NCI-H82 treated with DMSO at 0.1 percent for 48 hours (cell line): ENCODE data around the gene SCGB2A2.
A peak's percentile ranks its signal among the peaks of the same experiment; 100 is the strongest.

Experiments used
- DNase-seq: peaks from one replicate; lab custom pipeline; 2025; ENCODE audit not compliant: unreplicated experiment; lab: John Stamatoyannopoulos, UW

Gene SCGB2A2

DNA sequence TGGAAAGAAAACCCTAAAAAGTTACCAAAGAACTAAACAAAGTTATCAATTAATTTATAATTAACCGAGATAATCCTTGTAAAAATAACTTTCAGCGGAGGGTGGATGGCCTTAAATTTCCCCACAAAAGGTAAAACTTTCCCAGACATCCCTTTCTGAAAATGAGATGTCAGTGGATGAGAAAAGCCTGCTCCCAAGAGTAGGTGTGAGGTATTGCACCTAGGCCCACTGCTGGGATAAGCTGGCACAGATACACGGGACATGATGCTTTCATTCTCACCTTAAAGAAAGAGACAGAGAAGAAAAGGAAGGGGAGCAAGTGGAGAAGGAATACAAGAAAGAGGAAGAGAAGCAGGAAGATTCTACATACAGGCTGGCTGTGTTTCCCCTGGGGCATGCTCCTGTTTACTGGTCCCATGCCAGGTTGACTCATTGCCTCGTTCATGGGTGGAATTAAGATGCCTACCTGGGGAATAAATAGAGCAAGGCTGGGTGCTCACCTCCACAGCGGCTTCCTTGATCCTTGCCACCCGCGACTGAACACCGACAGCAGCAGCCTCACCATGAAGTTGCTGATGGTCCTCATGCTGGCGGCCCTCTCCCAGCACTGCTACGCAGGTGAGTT, at the start of gene SCGB2A2:
SCGB2A2 (plus strand) TSS at position 505 of the 625 bp plus-strand sequence; CDS start at position 564, 59 bp downstream.
- DNase-seq: no peak

DNA sequence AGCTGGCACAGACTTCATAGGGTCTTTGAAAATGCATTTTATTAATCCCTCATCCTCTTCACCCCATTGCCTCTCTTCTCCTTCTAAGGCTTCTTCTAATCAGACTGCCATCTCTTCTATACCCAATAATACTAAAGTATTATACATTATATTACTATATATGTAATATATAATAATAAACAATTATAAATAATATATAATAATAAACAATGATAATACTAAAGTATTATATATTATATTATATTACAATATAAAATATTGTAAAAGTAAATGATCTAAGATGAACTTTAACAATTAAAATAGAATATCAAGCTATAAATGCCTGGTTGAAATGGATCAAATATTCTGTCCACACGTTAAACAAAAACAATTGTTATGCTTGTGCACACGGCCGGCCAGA, 48.5 kb upstream of the SCGB2A2 start:
- no peak for DNase-seq

DNA sequence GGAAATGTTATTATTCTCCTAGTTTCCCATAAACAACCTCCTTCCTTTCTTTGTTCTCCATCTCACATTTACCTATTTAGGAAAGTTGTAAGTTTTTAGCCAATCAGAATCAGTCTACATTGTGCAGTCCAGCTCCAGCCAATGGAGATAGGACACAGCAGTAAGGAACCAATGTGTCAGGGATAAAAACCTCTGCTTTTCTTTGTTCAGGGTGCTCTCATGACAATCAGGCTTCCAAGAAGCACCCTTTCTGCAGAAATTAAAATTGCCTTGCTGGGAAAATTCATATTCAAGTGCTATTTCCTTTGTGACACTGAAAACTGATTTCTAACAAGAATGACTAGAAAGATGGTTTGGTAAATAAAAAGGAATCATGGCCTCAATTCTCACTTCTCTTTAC, 46.9 kb upstream of the SCGB2A2 start:
- DNase-seq: no peak

DNA sequence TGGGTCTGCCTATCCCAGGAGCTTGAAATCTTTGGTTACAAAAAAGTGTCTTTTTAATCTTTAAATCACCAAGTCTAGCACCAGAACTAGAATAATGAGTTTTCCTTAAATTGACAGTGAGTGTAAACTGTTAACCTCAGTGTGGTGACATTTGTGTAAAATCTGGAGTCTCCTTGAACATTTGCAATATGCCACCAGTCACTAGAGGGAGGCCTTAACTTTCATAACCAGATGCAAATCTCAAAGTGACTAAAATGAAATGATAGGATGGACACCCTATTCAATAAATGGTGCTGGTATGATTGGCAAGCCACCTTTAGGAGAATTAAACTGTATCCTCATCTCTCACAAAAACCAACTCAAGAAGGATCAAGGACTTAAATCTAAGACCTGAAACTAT, 36.2 kb upstream of the SCGB2A2 start:
- DNase-seq: no peak

DNA sequence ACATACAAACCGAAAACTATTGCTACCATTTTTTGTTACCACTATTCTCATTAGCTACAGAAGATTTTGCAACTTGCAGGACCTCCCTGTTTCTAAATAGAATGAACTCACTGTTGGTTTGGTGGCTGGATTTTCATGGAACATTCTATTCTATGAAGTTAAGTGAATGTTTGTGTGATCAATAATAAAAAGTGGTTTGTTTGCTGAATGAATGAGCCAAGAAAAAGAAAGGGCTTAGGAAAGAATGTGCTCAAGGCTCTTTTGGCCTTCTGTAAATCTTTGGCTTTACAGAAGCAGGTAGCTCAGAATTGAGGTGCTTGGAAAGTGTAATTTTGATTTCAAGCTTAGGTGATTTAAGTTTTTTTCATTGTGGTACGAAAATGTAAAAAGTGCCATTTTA, 33.8 kb upstream of the SCGB2A2 start:
- DNase-seq: no peak

DNA sequence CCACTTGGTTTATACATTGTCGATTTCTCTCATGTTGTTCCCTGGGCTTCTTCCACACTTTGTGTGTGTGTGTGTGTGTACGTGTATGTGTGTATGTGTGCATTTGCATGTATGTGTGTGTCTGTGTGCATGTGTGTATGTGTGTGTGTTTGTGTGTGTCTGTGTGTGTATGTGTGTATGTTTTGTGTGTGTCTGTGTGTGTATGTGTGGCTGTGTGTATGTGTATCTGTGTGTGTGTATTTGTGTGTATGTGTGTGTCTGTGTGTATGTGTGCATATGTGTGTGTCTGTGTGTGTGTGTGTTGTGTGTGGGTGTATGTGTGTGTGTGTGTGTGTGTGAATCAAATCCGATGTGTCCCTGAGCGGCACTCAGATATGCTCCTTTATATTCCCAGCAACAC, 32.5 kb upstream of the SCGB2A2 start:
- no peak for DNase-seq

DNA sequence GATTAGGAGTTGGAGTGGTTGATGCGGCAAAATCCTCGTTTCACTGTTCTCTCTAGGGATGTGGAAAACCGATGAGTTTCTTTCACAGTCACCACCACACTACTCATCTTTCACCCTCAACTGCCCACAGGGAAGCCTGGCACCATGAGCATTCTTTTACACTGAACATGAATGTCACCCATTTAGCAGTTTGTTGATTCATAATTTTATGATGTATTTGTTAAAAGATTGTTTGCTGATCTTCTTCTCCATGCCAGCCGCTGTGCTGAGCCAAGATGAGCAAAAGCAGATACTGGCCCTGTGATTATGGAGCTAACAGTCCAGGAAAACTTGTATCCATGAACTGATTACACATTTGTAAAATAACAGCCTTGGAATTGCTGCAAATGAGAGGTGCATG, 31.8 kb upstream of the SCGB2A2 start:
- no peak for DNase-seq

DNA sequence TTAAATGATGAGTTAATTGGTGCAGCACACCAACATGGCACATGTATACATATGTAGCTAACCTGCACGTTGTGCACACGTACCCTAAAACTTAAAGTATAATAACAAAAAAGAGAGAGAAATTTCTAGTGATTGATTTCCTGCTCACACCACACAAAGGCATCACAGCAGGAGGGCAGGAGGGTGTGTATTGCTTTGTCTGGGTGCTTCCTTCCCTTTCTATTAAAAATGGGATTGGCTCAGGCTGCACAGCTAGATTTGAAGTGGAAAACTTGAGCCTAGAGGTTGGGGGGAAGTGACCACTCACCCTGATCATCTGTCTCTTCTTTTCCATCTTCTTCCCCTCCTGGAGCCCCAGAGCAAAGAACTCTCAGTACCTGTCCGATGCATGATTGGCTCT, 28.9 kb upstream of the SCGB2A2 start:
- no peak for DNase-seq

DNA sequence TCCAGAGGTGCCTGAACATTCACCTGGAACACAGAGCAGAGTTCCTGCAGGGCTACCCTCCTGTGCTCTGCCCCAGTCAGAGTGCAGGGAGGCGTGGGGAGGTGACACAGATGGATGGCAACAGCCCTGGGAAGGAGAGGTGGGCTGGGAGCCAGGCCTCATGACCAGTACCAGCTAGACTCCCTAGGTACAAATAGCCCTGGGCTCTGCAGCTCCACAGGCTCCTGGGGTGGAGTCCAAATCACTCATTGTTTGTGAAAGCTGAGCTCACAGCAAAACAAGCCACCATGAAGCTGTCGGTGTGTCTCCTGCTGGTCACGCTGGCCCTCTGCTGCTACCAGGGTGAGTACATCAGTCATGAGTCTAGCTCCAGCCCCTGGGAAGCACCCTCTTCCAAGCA, 27.9 kb upstream of the SCGB2A2 start, which contains the start of gene SCGB1D2:
SCGB1D2 (plus strand) TSS at position 219 of the 400 bp plus-strand sequence; CDS start at position 288, 69 bp downstream.
- DNase-seq: no peak

DNA sequence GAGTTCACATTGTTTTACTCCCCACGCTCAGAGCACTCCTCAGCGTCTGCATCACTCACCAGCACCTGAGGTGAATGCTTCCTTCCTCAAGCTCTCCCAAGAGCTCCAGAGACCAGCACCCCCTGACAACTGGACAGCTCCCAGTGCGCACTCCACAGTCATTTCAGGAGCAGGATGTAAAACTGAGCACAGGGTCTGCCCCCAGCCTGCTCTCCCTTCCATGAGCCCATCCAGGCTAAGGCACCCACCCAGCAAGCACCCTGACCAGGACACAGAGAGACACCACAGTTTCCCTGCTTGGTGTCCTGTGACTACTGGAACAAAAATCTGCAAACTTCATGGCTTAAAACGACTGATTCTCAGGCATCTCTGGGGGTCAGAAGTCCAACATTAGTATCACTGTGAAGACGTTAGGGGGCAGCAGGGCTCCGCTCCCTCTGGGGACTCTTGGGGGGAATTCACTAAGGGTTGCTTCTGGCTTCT, 24.6 kb upstream of the SCGB2A2 start:
- peak; percentile 1 for DNase-seq

DNA sequence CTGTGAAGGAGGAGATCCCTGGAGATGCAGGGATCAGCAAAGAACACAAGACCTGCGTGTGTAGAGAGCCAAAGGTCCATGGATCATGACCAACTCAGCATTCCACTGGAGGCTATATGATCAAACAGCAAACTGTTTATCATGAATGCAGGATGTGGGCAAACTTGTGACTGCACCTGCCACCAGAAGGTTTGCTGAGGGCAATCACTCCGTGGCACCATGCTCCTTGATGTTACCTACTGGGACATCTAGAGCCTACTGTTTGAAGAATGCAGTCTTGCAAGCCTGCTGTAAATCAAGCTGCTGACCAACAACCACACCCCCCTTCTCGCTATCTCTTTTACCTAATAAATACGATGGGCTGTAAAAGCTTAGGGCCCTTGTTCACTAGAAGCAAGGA, 18.3 kb upstream of the SCGB2A2 start:
- no peak for DNase-seq

DNA sequence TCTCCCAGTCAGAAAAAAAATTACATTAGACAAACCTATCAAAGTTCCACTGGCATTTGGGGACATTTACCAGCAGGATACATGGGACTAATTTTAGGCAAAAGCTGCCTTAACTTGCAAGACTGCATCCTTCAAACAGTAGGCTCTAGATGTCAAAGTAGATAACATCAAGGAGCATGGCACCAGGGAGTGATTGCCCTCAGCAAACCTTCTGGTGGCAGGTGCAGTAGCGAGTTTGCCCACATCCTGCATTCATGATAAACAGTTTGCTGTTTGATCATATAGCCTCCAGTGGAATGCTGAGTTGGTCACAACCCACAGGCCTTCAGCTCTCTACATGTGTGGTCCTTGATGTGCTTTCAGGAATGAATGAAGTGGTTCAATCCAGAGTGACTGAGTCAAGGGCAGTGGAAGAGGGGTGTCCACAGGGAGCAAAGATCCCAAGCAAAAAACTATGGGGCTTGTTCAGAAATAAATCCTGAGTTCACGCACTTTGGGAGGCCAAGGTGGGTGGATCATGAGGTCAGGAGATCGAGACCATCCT, 15.9 kb upstream of the SCGB2A2 start:
- no peak for DNase-seq

DNA sequence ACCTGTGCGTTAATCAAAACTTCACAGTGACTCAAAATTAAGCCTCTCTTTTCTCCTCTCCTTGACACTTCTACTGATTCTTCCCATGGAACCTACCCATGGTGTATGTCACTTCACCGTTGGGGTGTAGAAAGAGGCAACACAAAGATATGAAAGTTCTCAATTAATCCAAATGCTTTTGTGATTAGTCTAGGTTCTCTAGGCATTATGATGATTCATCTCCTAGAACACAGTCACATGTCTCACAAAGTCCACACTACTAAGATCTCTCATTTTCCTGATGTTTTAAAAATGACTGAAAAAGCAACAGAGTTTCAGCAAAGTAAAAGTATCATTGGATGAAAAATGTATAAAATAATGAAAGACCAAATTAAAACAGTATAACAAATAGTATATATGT, 13.7 kb upstream of the SCGB2A2 start:
- DNase-seq: no peak

DNA sequence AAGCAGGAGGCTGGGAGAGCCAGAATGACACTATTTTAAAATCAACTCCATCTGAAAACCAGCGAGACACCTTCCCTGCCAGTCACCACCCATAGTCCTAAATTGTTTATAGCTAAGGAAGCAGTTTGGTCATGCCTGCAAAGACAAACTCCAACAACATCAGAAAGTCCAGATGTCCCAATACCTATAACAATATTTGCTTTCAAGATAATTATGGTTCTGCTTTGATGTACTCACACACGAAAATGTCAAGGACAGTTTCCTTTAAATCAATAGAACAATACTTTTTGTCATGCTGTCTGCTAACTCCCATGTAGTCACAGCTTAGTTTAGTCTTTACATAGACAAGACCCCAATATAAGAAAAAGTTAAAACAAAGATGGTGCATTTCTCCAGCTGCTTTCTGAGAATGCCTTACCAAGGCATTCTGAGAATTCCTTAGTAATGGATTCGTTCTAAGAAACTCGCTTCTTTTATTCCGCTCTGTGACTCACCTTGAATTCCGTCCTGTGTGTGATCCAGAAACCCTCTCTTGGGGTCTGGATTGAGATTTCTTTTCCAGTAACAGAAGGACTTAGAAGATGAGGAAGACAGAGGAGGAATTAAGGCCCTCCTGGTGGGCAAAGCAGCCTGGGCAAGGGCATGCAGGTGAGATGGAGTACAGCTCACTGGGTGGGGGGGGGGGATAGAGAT, 9.6 kb upstream of the SCGB2A2 start:
- no peak for DNase-seq

DNA sequence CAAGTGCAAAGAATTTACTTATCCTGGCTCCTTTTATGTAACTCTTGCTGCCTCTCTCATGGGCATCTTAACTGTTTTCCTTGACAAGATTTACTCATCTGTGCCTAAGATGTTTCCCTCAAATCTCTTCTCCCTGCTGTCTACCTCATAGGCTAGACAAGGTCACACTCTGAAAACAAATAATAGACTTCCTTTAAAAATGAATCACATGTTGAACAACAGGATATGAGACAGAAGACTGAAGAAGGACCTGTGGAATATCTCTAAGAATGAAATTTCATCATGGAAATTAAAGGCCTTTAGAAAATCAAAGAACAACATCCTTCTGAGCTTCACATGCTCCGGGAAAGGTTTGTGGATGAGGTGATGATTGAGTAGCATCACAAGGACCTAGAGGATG, 6.0 kb upstream of the SCGB2A2 start:
- DNase-seq: no peak

DNA sequence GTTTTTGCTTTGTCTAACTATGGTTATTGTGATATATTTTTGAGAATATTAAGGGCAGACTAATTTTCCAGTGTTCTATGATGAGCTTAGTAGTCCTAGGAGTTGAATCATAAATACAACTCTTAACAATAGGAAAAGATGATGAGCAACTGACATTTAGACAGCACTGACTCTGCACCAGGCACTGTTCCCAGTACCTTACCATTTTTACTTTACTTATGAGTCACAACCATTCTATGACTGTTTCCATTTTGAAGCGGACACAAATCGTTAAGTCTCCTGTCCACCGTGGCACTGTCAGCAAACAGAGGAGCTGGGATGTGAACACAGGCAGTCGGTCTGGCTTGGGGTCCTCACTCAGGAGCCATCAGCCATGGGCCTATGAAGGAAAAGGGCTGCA, 3.4 kb upstream of the SCGB2A2 start:
- DNase-seq: no peak

DNA sequence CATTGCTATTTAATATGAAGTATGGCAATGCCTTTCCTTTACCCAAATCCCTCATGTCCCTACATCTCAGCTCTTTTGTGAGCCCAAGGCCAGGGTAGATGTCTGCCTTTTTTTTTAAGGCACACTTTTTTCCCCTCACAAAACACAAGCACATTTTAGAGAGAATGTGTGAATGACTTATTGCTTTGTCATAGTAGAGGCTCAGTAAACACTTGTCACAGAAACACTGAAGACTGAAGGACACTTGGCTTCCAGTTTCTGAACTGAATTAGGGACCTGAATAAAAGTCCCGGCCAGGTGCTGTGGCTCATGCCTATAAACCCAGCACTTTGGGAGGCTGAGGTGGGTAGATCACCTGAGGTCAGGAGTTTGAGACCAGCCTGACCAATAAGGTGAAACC, 2.9 kb upstream of the SCGB2A2 start:
- no peak for DNase-seq

DNA sequence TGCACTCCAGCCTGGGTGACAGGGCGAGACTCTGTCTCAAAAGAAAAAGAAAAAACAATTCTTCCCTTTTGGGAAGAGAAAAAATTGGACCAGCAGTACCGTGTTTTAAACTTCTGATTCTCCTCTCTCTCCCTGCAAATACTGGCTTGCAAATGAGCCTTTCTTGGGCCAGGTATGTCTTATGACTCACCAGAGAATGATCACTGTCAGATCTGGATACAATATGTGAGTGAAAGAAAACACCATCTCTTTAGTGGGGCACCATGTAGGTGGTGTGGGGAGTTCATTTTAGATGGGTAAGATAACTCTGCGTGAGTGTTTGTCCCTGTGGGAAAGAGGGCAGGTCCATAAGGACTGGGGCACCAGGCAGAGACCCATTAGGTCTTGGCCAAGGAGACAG, 2.4 kb upstream of the SCGB2A2 start:
- no peak for DNase-seq

DNA sequence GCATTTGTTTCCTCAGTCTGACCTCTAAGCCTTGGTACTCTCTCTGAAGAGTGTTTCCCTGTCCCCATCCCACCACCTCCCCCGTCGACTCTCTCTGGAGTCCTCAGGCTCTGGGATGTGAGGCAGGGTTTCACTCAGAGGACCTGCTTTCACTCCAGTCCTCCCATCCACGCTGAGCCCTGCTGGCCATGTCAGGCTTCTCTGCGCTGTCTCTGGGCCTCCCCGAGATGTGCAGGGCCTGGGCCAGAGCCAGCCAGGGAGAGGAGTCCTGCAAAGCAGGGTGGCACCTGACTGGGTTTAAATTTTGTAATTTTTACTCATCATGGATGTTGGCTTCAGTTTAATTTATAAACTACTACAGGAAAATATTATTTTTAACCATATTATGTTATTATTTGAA, 3.3 kb downstream of the SCGB2A2 start:
- no peak for DNase-seq

DNA sequence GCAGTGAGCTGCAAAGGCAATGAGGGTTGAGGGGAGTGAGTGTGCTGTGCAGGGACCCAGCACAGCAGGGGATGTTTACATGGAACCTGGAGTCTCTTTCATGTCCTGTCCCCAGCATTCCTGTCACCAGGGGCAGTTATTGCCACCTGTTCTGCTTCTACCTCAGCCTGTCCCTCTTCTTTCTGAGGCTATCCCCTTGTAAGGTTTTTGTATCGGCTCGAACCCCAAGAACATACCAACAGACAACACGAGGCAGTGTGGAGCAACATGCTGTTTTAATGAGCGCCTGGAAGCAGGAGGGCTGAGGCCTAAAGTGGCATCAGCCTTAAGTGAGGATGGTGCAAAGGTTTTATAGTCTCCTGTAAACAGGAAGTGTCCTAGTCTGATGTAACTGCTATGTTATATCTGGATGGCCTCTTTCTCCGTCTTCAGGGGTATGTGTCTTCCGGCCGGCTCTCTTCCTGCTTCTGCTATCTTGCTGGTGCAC, 3.9 kb downstream of the SCGB2A2 start:
- no peak for DNase-seq

DNA sequence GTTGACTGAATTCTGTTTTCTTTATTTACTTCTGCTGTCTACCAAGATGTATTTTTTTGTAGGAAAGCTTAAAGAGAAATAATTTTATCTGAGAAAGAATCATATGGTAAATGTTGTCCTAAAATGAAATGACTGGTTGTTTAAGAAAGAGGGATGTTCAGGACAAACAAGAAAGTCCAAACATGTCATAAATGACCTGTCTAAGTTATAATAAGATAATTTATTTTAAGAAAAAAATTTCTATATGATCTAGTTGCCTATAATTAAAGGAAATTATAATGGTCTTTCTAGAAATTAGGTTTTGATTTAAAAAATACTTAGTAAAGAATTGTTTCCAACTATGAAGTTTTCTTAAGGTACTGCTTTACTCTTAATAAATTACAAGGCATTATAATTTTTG, 10.5 kb downstream of the SCGB2A2 start:
- DNase-seq: no peak

DNA sequence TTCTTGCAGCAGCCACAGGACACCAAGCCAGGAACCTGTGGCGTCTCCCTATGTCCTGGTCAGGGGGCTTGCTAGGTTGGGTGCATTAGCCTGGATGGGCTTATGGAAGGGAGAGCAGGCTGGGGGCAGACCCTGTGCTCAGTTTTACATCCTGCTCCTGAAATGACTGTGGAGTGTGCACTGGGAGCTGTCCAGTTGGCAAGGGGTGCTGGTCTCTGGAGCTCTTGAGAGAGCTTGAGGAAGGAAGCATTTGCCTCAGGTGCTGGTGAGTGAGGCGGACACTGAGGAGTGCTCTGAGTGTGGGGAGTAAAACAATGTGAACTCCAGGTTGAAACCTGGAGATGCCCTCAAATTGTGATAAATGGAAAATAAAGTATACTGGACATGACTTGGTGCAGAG, 25.5 kb downstream of the SCGB2A2 start:
- DNase-seq: no peak
